Parathyroid adenoma (tissue), 2 donors: ENCODE results near the gene USP48.

ENCODE experiments used
- H2AFZ ChIP-seq: fragments of 300-600 bp; sonication (generic); one replicate; pipeline ENCODE4 v1.7.0; 2017; ENCODE audit warnings: antibody characterized with exemption, mild to moderate bottlenecking
- H3K27ac ChIP-seq: fragments of 300-600 bp; sonication (generic); one replicate; pipeline ENCODE4 v1.7.0; 2017
- H3K27me3 ChIP-seq: fragments of 300-600 bp; sonication (generic); one replicate; pipeline ENCODE4 v1.7.0; 2017; ENCODE audit warnings: low read length; ENCODE audit not compliant: control insufficient read depth, insufficient read depth
- H3K36me3 ChIP-seq: fragments of 300-600 bp; sonication (generic); one replicate; pipeline ENCODE4 v1.7.0; 2017; ENCODE audit warnings: low read length; ENCODE audit not compliant: control insufficient read depth, insufficient read depth
- H3K4me1 ChIP-seq: fragments of 300-600 bp; sonication (generic); one replicate; pipeline ENCODE4 v1.7.0; 2017; ENCODE audit warnings: control low read depth
- H3K4me2 ChIP-seq: fragments of 300-600 bp; sonication (generic); one replicate; pipeline ENCODE4 v1.7.0; 2017; ENCODE audit warnings: low read length
- H3K4me3 ChIP-seq: fragments of 300-600 bp; sonication (generic); one replicate; pipeline ENCODE4 v1.7.0; 2017; ENCODE audit warnings: low read depth, low read length
- H3K79me2 ChIP-seq: fragments of 300-600 bp; sonication (generic); one replicate; pipeline ENCODE4 v1.7.0; 2017; ENCODE audit warnings: control low read depth
- H3K9ac ChIP-seq: fragments of 300-600 bp; sonication (generic); one replicate; pipeline ENCODE4 v1.7.0; 2017; ENCODE audit warnings: mild to moderate bottlenecking
- H3K9me3 ChIP-seq: fragments of 300-600 bp; sonication (generic); one replicate; pipeline ENCODE4 v1.7.0; 2017; ENCODE audit warnings: low read length; ENCODE audit not compliant: control insufficient read depth
- CTCF ChIP-seq: fragments of 300-600 bp; sonication (generic); IDR thresholded peaks from one replicate; pipeline ENCODE4 v1.7.0; 2017; ENCODE audit warnings: antibody characterized with exemption, mild to moderate bottlenecking
- donor health status: primary hyperparathyroidism.

USP48 gene

GRCh38 chr1:21670059-21670881 is 112.7 kb downstream of the USP48 start:
- Histone ChIP-seq H3K27me3 (no peaks in the 10 kb centered on the region), H3K79me2 (no peaks in the 10 kb centered on the region), H3K27ac (no peak overlapping the region), H3K4me2 (no peak overlapping the region), H3K4me3 (no peak overlapping the region), H3K9ac (no peak overlapping the region), H3K4me1 (no peaks in the 10 kb centered on the region), H3K9me3 (no peaks in the 10 kb centered on the region), H2AFZ (no peak overlapping the region), H3K36me3 (no peaks in the 10 kb centered on the region)
- TF ChIP-seq CTCF: no peak

- TF ChIP-seq CTCF: no peak
- no peaks in the 10 kb centered on the region for H3K4me1 ChIP-seq
- H3K27me3 ChIP-seq: no peaks in the 10 kb centered on the region
- no peak within 1 kb of the TSS for H3K4me3 ChIP-seq
- no peaks in the 10 kb centered on the region for H3K9me3 ChIP-seq
- H3K79me2 ChIP-seq: no peaks in the 10 kb centered on the region
- H3K36me3 ChIP-seq: no peaks in the 10 kb centered on the region
- no peak within 1 kb of the TSS for H3K27ac ChIP-seq
- no peak within 1 kb of the TSS for H3K9ac ChIP-seq
- peak within 1 kb of the TSS; percentile 38 for H2AFZ ChIP-seq
- H3K4me2 ChIP-seq: no peak within 1 kb of the TSS
These were observed 113.5 kb downstream of the USP48 start, which contains the start of gene RAP1GAP for GRCh38 chr1:21669258-21670058. Gene RAP1GAP (minus strand): TSS chr1:21669357. CDS start chr1:21620032, 49,325 bp downstream.

GRCh38 chr1:21668951-21669257 is 114.0 kb downstream of the USP48 start:
- no peaks in the 10 kb centered on the region for H3K27me3 ChIP-seq
- no peak overlapping the region for H3K4me2 ChIP-seq
- H3K4me1 ChIP-seq: no peaks in the 10 kb centered on the region
- no peak overlapping the region for H3K9ac ChIP-seq
- H2AFZ ChIP-seq: no peak overlapping the region
- H3K27ac ChIP-seq: no peak overlapping the region
- no peaks in the 10 kb centered on the region for H3K79me2 ChIP-seq
- no peaks in the 10 kb centered on the region for H3K36me3 ChIP-seq
- no peak for TF ChIP-seq CTCF
- H3K4me3 ChIP-seq: no peak overlapping the region
- no peaks in the 10 kb centered on the region for H3K9me3 ChIP-seq

- H3K79me2 ChIP-seq: no peaks in the 10 kb centered on the region
- H3K27ac ChIP-seq: no peak overlapping the region
- H3K9ac ChIP-seq: no peak overlapping the region
- H3K27me3 ChIP-seq: no peaks in the 10 kb centered on the region
- H2AFZ ChIP-seq: no peak overlapping the region
- H3K4me1 ChIP-seq: no peaks in the 10 kb centered on the region
- H3K36me3 ChIP-seq: no peaks in the 10 kb centered on the region
- no peak overlapping the region for H3K4me3 ChIP-seq
- TF ChIP-seq CTCF: no peak
- H3K9me3 ChIP-seq: no peaks in the 10 kb centered on the region
- H3K4me2 ChIP-seq: no peak overlapping the region
These were observed 114.6 kb downstream of the USP48 start for GRCh38 chr1:21668232-21668950.
